Mesendoderm (in vitro differentiated cells): ENCODE results near the gene MFSD6L.

Experiments used
- DNase-seq: peaks from one replicate; pipeline ENCODE4 v3.0.0; 2013
- H2AK5ac ChIP-seq: 2 replicates; pipeline ENCODE4 v1.6.1; 2013; ENCODE audit warnings: low read length, inconsistent platforms
- H2BK120ac ChIP-seq: 2 replicates; pipeline ENCODE4 v1.6.1; 2013; ENCODE audit warnings: low read depth, mild to moderate bottlenecking, low read length, moderate library complexity, mixed read lengths
- H2BK15ac ChIP-seq: replicated peaks from 2 replicates; pipeline ENCODE4 v1.6.1; 2013; ENCODE audit warnings: low read depth, mild to moderate bottlenecking, moderate library complexity
- H2BK5ac ChIP-seq: 2 replicates; pipeline ENCODE4 v1.6.1; 2013; ENCODE audit warnings: low read length, inconsistent platforms
- H3K18ac ChIP-seq: 2 replicates; pipeline ENCODE4 v1.6.1; 2013; ENCODE audit warnings: mild to moderate bottlenecking, low read length, mixed read lengths
- H3K23ac ChIP-seq: one replicate; pipeline ENCODE4 v1.6.1; 2013; ENCODE audit warnings: low read length
- H3K27ac ChIP-seq: 2 replicates; pipeline ENCODE4 v1.5.1; 2013; ENCODE audit warnings: low read depth, mild to moderate bottlenecking, inconsistent platforms, low read length, moderate library complexity
- H3K27me3 ChIP-seq: 2 replicates; pipeline ENCODE4 v1.6.1; 2013; ENCODE audit warnings: low read length, control low read depth, mild to moderate bottlenecking, inconsistent platforms; ENCODE audit not compliant: insufficient read depth, poor library complexity
- H3K36me3 ChIP-seq: 2 replicates; pipeline ENCODE4 v1.6.1; 2013; ENCODE audit warnings: low read length, inconsistent platforms; ENCODE audit not compliant: control insufficient read depth, insufficient read depth
- H3K4ac ChIP-seq: one replicate; pipeline ENCODE4 v1.6.1; 2013; ENCODE audit warnings: low read depth, mild to moderate bottlenecking, low read length, moderate library complexity
- H3K4me1 ChIP-seq: 2 replicates; pipeline ENCODE4 v1.6.1; 2013; ENCODE audit warnings: low read depth, low read length, inconsistent platforms; ENCODE audit not compliant: control insufficient read depth
- H3K4me2 ChIP-seq: 2 replicates; pipeline ENCODE4 v1.6.1; 2013; ENCODE audit warnings: low read length
- H3K4me3 ChIP-seq: 2 replicates; pipeline ENCODE4 v1.5.1; 2013; ENCODE audit warnings: mild to moderate bottlenecking, low read length
- H3K56ac ChIP-seq: one replicate; pipeline ENCODE4 v1.6.1; 2013; ENCODE audit warnings: low read length
- H3K79me1 ChIP-seq: 2 replicates; pipeline ENCODE4 v1.6.1; 2013; ENCODE audit warnings: low read length, inconsistent platforms
- H3K79me2 ChIP-seq: 2 replicates; pipeline ENCODE4 v1.6.1; 2013; ENCODE audit warnings: mild to moderate bottlenecking, low read length; ENCODE audit not compliant: control insufficient read depth, insufficient read depth
- H3K9ac ChIP-seq: 2 replicates; pipeline ENCODE4 v1.6.1; 2013; ENCODE audit warnings: low read length, inconsistent platforms
- H4K5ac ChIP-seq: one replicate; pipeline ENCODE4 v1.6.1; 2013; ENCODE audit warnings: low read length
- H4K8ac ChIP-seq: one replicate; pipeline ENCODE4 v1.6.1; 2013; ENCODE audit warnings: low read depth, mild to moderate bottlenecking, control low read depth, low read length, moderate library complexity
- WGBS: extraction: QIAGEN DNeasy Blood & Tissue Kit; methylation state at CpG from one replicate; pipeline ENCODE4 v1.1.7; 2013; ENCODE audit warnings: low lambda C conversion rate, missing lambda C conversion rate; ENCODE audit not compliant: insufficient coverage; ENCODE audit errors: extremely low coverage; 5-methylcytosine and 5-hydroxymethylcytosine counted together

Gene MFSD6L

DNA sequence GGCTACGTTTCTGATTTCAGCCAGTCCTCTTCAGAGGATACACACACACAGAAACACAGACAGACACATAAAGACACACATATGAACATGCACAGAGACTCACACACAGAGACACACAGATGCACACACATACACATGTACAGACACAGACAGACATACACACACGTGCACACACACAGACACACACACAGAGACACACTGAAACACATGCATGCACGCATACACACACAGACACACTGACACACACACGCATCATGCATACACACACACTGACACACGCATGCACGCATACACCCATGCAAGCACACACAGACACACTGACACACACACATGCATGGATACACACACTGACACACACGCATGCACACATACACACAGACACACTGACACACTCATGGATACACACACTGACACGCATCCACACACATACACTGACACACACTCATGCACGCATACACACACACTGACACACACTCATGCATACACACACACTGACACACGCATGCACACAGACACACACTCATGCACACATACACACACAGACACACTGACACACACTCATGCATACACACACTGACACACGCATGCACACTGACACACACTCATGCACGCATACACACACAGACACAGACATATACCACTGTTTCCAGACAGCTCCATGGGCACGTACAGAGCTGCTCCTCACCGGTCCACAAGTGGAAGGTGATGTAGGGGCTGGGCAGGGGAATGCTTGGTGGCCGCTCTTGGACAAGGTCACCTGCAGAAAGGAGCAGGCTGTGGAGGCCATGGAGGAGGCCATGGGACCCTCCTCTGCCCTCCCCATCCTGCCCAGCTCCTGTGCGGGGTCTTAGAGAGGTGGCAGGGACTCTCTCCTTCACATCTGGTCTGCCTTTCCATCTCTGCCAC is 30.1 kb upstream of the MFSD6L start:
- Histone ChIP-seq H3K4me1 (no peaks in the 10 kb centered on the region), H3K18ac (no peak overlapping the region), H3K79me1 (no peaks in the 10 kb centered on the region), H3K4me2 (no peak overlapping the region), H3K9ac (no peak overlapping the region), H3K27me3 (no peaks in the 10 kb centered on the region), H3K56ac (no peak overlapping the region), H2BK5ac (no peak overlapping the region), H2BK120ac (no peak overlapping the region), H2AK5ac (no peak overlapping the region), H3K4ac (no peak overlapping the region), H3K4me3 (no peak overlapping the region), H2BK15ac (no peak overlapping the region), H3K36me3 (no peaks in the 10 kb centered on the region), H3K27ac (no peak overlapping the region), H3K79me2 (no peaks in the 10 kb centered on the region), H3K23ac (no peak overlapping the region), H4K5ac (no peak overlapping the region), H4K8ac (no peak overlapping the region)
- no CpG with 5 or more reads among the region's 16 CpGs for WGBS
- DNase-seq, result no peak

DNA sequence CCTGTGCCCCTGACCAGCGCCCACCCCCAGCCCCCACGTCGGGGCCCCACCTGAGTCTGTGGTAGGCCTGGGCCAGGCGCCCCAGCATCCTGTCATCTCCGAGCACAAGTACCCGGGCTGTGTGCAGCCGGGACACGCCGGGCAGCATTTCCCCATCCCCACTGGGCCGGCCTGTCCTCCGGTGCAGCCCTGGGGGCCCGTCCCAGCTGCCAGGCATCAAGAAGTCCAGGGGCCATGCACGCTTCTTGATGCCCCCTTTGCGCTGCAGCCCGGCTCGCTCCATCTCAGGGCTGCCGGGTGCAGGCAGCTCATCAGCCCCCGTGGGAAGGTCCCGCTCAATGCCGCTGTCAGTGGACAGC is 29.3 kb upstream of the MFSD6L start:
- Histone ChIP-seq H3K18ac (no peak overlapping the region), H4K5ac (no peak overlapping the region)
- WGBS, result no CpG with 5 or more reads among the region's 20 CpGs

DNA sequence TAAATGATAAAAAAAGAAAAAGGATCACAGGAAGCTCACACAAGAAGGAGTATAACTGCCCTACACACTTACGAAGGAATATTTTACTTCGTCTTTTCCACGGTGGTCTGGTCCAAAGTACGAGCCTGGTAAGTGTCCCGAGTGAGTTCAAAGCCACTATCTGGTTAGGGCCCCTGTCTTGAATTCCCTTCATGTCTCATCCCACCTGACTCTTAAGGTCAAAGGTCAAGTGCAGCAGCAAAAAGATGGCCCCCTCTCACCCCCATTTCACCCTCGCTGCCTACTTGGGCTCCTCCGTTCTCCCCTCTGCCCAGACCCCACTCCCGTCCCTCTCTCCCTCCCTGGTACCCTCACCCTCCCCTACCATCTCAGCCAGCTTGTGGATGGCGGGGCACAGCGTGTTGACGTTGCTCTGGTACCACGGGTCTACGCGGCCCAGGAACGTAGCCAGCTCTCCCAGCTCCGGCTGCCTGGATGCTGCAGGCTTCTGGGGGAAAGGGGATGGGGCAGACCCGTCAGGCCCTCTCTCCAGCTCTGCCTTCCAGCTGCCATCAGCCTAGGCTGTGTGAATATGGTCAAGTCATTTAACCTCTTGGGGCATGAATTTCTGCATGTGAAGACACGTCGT is 27.8 kb upstream of the MFSD6L start:
- Histone ChIP-seq H2BK120ac (no peak overlapping the region), H3K4me1 (no peaks in the 10 kb centered on the region), H4K8ac (no peak overlapping the region), H3K4me2 (no peak overlapping the region), H3K56ac (no peak overlapping the region), H3K79me2 (no peaks in the 10 kb centered on the region), H3K4me3 (no peak overlapping the region), H3K27me3 (no peaks in the 10 kb centered on the region), H3K9ac (no peak overlapping the region), H2BK15ac (no peak overlapping the region), H3K36me3 (no peaks in the 10 kb centered on the region), H3K18ac (no peak overlapping the region), H2AK5ac (no peak overlapping the region), H3K27ac (no peak overlapping the region), H3K79me1 (no peaks in the 10 kb centered on the region), H2BK5ac (no peak overlapping the region), H3K4ac (no peak overlapping the region), H4K5ac (no peak overlapping the region), H3K23ac (no peak overlapping the region)
- DNase-seq, result no peak
- WGBS, result no CpG with 5 or more reads among the region's 19 CpGs

More for the DNA sequence above, 29.3 kb upstream of the MFSD6L start:
- H3K36me3 ChIP-seq, result no peaks in the 10 kb centered on the region
- no peaks in the 10 kb centered on the region for H3K4me1 ChIP-seq
- no peak overlapping the region for H3K27ac ChIP-seq
- H3K4me3 ChIP-seq, result no peak overlapping the region
- H2BK5ac ChIP-seq, result no peak overlapping the region
- H2BK120ac ChIP-seq, result no peak overlapping the region
- no peak for DNase-seq
- no peak overlapping the region for H3K4me2 ChIP-seq
- no peaks in the 10 kb centered on the region for H3K79me2 ChIP-seq
- no peaks in the 10 kb centered on the region for H3K27me3 ChIP-seq
- H2AK5ac ChIP-seq, result no peak overlapping the region
- no peak overlapping the region for H3K9ac ChIP-seq
- no peak overlapping the region for H3K4ac ChIP-seq
- no peaks in the 10 kb centered on the region for H3K79me1 ChIP-seq
- H2BK15ac ChIP-seq, result no peak overlapping the region
- H3K23ac ChIP-seq, result no peak overlapping the region
- H4K8ac ChIP-seq, result no peak overlapping the region
- H3K56ac ChIP-seq, result no peak overlapping the region

- Histone ChIP-seq H4K5ac (no peak overlapping the region), H3K79me1 (no peaks in the 10 kb centered on the region), H3K4me1 (no peaks in the 10 kb centered on the region), H2BK120ac (no peak overlapping the region), H3K4me3 (no peak overlapping the region), H3K27ac (no peak overlapping the region), H3K56ac (no peak overlapping the region), H3K79me2 (no peaks in the 10 kb centered on the region), H3K36me3 (no peaks in the 10 kb centered on the region), H3K4ac (no peak overlapping the region), H2BK5ac (no peak overlapping the region), H3K27me3 (no peaks in the 10 kb centered on the region), H3K23ac (no peak overlapping the region), H4K8ac (no peak overlapping the region), H3K18ac (no peak overlapping the region), H3K9ac (no peak overlapping the region), H3K4me2 (no peak overlapping the region), H2BK15ac (no peak overlapping the region), H2AK5ac (no peak overlapping the region)
- no peak for DNase-seq
- WGBS, result no CpG with 5 or more reads among the region's 2 CpGs
These were observed 26.6 kb upstream of the MFSD6L start for GRCh38 chr17:8825802-8826201.

GRCh38 chr17:8823279-8823678 is 24.1 kb upstream of the MFSD6L start:
- Histone ChIP-seq H3K18ac (no peak overlapping the region), H3K4me2 (no peak overlapping the region), H3K27me3 (no peaks in the 10 kb centered on the region), H3K23ac (no peak overlapping the region), H3K9ac (no peak overlapping the region), H4K5ac (no peak overlapping the region), H3K4me3 (no peak overlapping the region), H2BK120ac (no peak overlapping the region), H3K4ac (no peak overlapping the region), H4K8ac (no peak overlapping the region), H3K4me1 (no peaks in the 10 kb centered on the region), H2BK15ac (no peak overlapping the region), H3K27ac (no peak overlapping the region), H3K56ac (no peak overlapping the region), H2BK5ac (no peak overlapping the region), H3K79me2 (no peaks in the 10 kb centered on the region), H2AK5ac (no peak overlapping the region), H3K36me3 (no peaks in the 10 kb centered on the region), H3K79me1 (no peaks in the 10 kb centered on the region)
- DNase-seq, result no peak
- no CpG with 5 or more reads among the region's 5 CpGs for WGBS
